Jurkat, Clone E6-1 (cell line): Measurements from ENCODE around the gene DDX20.

Experiments used
- DNase-seq: peaks from one replicate; pipeline ENCODE4 v3.0.0-alpha.2; 2011; ENCODE audit warnings: low read depth, low spot score
- H3K4me3 ChIP-seq: 2 replicates; pipeline ENCODE4 v1.5.1; 2011; ENCODE audit warnings: mild to moderate bottlenecking, low read length, control low read depth, moderate library complexity

Gene DDX20

DNA sequence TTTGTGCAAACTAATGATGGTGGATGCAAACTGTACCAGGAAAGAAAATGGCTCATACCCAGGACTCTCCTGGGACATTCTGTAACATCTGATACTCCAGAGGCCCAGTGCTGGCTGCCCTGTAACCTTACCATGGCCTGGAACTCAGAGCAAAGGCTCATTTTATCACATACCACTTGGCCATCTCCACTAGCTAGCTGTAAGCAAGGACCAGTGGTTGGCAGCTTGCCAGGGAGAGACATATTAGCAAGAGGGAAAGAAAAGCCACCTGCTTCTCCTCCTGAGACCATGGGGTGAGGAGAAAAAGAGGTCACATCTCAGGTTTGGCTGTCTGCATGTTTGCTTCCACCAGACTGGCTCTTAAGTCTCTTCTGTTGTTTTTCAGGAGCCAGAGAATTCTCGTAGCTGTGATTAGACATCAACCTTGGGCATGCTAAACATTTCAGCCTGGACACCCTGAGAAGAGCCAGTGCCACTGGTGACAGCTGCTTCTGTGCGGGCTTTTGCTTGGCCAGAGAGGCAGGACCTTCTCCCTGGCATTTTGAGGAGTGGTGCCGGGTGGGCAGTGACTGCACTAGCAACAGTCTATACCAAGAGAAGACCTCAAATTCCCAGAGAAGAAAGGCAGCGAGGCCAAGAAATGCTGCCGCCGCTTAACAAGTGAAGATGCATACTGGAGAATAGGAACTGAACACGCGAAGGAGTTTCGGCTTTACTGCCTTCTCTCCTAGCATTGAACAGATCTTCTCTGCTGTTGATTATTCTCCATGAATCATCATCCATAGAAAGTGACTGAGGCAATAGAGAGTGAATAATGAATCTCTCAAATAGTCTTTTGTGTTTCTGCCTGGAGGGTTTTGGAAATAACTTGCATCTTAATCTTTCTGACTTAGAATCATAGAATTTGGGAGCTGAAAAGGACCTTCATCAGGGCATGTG is 9.8 kb upstream of the DDX20 start:
- H3K4me3 ChIP-seq: no peak overlapping the region
- DNase-seq: no peak

DNA sequence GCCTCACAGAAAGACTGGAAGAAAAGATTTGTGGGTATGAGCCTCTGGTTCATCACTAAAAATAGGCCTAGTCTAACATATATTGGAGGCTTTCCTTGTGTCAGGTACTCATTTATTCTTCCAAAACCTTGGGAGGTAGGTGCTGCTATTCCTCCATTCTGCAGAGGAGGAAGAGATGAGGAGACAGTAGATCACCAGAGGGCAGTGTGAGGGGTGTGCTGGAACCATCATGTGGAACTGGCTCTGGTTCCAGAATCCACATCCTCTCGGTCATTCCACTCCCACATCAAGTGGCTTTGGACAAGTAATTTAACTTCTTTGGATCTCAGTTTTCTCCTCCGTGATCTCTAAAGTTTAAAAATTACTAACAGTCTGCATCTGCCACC is 9.1 kb upstream of the DDX20 start:
- H3K4me3 ChIP-seq: no peak overlapping the region
- no peak for DNase-seq

DNA sequence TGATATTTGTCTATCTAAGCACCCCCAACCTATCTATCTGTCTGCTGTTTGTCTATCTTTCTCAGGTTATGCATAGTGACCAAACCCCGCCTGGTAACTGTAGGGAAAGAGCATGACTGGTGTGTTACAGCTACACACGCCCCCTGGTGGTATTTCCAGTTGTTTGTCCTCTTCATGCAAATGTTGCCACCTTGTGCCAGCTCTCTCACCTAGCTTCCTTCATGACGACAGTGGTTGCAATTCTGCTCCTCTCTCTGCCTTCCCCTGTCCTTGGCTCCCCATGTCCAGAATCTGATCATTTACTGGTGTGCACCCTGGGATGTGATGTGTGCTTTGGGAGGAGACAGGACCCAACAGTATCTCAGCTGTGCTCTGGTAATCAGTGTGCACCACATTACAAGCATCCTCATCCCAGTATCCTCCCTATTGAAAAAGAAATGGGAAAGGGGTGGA is 8.4 kb upstream of the DDX20 start:
- no peak overlapping the region for H3K4me3 ChIP-seq
- peak; percentile 87 for DNase-seq

DNA sequence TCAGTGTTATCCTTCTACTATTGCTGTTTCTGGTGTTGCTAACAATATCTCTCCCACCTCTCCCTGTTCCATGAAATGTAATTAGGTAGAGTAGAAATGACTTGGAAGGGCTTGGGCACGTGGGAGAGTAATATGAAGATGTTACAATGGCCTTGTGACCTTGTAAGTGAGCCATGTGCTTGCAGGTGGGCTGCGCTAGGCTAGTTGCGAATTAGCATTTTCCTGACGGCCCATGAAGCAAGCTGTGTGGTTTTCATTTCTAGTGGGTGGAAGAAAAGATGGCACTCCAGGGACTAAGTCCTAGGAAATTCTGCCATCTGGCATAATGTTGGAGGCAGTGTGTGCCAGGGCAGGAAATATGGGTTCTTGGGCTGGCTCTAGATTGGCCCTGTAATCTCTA is 7.8 kb upstream of the DDX20 start:
- no peak for DNase-seq
- H3K4me3 ChIP-seq: no peak overlapping the region

DNA sequence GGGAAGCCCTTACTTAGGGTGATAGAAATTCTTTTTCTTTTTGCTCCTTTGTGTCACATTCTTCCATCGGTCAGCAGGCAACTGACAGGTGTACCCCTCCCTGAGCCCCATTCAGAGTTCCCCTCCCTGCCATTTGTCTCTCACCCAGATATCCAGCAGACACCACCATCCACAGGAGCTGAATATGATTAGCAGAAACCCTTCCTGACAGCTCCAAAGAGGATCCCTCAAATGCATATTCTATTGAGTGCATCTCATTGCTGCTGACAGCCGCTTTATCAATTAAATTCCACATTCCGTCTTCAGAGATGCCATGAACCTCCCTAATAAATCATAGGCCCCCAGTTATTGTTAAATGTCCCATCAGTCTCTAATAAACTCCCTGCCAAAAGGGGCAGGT is 6.1 kb upstream of the DDX20 start:
- no peak for DNase-seq
- H3K4me3 ChIP-seq: no peak overlapping the region

DNA sequence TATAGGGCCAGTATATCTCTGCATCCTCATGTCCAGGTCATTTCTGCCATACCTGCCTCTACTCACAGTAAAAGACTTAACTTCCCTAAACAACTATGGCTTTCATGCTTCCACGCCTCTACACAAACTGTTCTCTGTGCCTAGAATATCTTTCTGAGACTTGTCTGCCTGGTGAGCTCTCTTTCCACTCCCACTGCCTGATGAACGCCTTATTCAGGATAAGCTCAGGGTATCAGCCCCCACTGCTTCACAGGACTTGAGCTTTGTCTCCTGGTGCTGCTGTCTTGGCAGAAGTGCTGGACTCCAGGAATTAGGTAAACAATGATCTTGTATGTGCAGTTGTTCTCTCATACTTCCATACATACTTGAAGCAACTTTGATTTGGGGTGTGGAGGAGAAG is 4.8 kb upstream of the DDX20 start:
- no peak overlapping the region for H3K4me3 ChIP-seq
- no peak for DNase-seq

DNA sequence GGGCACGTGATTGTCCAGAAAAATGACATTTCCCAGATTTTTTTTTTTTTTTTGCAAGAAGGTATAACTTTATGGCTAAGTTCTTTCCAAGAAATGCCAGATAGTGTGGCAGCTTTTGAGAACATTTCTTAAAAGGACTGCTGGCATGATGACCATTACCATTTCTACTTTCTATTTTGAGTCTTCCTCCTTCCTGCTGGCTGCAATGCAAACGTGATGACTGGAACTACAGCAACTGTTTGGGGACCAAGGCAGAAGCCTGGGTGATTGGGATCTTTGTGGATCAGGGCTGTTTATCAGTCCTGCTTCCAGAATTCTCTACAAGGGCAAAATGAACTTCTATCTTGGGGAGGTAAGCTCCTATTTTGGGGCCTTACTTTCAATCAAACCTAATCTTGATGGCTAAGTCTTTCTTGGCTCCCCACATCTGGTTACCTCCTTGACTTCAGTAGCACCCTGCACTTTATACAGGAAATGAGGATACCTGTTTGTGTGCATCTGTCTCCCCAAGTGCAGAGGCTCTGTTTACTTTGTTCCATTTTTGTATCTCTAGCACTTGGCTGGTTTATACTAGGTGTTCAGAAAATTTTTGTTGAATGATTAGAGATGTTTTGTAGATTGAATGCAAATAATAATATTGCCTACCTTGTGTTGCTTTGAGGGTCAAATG is 3.7 kb upstream of the DDX20 start:
- DNase-seq: no peak

DNA sequence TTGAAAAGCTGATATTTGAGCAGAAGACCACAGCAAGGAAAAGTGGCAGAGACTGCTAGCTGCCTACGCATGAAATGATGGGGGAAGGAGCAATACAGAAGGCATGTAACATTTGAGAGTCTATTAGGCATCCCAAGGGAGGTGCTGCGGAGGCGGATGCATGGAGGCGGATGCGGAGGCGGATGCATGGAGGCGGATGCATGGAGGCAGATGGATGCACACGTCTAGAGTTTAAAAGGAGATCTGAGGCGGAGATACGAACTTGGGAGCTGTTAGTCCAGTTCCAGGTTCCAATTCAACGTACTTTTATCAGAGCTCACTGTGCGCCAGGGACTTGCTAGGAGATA is 744 bp upstream of the DDX20 start:
- DNase-seq: peak; percentile 12
- H3K4me3 ChIP-seq: peak overlapping the region; percentile 93

More for the DNA sequence above, 3.7 kb upstream of the DDX20 start:
- no peak overlapping the region for H3K4me3 ChIP-seq

DNA sequence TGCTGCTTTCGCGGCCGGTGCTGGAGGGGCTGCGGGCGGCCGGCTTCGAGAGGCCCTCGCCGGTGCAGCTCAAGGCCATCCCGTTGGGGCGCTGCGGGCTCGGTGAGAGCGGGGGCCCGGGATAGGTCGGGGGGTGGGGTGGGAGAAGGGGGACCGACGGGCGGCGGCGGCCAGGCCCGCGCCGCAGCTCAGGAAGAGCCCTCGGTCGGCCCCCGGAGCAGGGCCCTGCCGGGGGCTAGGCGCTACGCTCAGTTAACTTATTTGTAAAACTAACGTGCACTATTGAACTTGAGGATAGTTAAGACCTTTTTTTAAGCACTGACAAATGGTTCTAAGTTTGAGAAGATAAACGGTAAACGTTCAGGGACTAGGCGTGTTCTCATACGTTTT is 418 bp downstream of the DDX20 start:
- DNase-seq: no peak
- peak overlapping the region; percentile 93 for H3K4me3 ChIP-seq

DNA sequence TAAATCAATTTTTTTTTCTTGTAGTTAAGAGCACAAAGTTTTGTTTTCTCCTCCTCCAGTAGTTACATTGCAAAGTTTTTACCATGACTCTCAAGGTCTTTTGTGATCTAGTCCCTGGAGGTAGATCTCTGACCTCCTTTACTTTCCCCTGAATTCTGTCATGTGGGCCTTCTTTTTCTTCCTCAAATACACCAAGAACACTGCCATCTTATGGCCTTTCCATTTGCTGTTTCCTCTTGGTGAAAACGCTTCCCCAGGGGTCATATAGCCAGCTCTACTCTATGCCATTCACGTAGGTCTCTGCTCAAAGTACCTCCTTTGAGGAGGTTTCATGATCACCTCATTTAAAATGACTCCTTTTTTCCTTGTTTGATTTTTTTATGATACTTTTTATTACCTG is 2.7 kb downstream of the DDX20 start:
- no peak for DNase-seq
- no peak overlapping the region for H3K4me3 ChIP-seq

DNA sequence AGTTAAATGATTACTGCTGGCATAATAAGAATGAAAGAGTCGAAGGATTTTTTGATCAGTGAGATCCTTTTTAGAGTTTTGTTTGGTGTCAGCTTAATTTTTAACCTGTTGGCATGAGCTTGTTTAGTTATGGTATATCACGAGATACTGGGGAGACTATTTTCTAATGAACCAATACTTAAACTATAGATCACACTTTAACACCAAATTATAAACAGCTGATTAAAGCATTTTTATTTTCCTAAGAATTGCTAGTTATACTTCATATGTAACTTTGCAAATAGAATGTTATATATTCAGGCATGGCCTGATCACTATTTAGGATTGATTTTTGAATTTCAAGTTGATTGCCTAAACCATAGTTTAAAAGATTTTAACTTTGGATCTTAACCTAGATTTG is 6.0 kb downstream of the DDX20 start:
- no peak for DNase-seq
- H3K4me3 ChIP-seq: no peak overlapping the region

DNA sequence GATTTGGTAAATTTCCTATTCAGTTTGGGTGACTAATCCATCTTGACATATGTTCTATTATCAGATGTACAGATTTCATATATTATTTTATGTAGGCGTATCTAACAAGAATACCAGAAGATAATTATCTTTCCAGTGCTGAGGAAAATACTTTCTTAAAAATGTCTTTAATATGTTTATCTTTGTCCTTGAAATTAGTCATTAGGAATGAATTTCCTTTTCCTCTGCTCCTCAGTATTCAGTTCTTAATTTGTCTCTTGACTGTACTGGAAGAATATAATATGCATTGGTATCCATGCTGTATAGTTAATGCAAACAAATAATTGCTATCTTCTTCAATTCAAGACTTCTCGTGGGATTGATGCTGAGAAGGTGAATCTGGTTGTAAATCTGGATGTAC is 6.6 kb downstream of the DDX20 start:
- no peak for DNase-seq
- no peak overlapping the region for H3K4me3 ChIP-seq

DNA sequence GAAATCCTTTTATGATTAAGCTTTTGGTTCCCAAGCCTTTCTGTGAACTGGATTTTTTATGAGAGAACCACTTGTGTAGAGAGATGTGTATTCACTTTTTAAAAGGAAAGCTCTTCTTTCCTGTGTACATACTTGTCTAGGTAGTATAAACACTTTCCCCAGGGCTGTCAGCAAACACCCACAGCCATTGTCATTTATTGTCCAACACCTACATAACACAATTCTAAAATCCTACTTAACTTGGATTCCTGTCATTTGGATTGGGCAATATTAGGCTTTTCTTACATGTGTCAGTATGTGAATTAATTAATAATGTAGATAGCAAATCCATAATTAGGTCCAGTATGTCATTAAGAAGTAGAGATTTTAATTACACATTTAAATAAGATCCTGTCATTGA is 12.3 kb downstream of the DDX20 start:
- no peak for DNase-seq
- no peak overlapping the region for H3K4me3 ChIP-seq

DNA sequence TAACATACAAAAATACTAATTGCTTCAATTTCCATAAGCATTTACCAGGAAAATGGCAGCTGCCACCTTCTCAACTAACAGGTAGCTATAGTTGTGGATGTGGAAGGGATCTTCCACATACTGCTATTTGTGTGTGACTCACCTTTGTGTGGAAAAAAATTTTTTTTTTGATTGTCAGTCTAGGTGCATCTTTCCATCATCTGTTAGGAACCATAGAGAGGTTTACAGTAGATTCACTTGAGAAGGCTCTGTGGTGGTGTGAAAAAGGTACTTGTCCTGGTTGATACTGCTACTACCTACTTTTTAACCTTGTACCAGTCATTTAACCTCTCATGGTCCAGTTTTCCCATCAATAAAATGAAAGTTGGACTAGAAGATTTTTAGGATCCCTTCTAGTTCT is 12.9 kb downstream of the DDX20 start:
- H3K4me3 ChIP-seq: no peak overlapping the region
- no peak for DNase-seq

DNA sequence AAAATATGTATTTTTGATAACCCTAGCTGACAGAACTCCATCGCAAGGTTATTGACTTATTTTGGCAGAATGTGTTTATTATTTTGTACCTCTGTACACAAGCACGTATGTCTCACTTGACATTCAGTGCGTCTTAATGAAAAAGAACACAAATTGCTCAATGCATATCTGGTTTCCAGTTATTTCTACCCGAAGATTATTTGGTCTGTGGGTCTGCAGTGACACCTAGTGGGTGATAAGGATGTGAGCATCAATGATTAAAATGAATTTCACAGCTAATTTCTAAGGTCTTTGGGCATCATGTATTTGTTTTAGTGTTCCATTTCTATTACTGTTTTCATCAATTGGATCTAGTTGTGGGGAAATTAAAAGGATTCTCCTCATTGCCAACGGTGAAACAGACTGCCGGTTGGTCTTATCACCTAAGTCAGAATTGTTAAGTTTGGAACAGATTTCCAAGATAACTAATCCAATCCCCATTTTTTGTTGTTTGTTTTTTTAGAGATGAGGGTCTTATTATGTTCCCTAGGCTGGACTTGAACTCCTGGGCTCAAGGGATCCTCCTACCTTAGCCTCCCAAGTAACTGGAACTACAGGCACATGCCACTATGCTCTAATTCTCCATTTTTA is 13.9 kb downstream of the DDX20 start:
- DNase-seq: peak; percentile 56
- H3K4me3 ChIP-seq: no peak overlapping the region

DNA sequence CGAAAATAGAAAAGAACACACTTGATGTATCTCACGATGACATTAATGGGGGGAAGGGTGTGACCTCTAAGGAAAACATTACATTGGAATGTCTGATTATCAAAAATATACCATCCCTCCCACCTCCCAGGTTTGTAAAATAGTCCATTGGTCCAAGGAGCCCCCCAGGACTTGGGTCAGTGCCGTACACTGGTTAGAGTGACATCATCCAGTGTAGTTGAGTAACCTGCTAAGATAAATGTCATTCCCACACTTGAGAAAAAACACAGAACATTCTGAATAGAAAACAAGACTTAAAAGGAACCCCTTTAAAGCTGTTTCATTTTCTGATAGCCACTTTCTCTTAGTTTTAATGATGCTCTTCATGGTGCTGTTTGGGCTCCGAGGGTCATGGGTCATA is 15.2 kb downstream of the DDX20 start:
- no peak overlapping the region for H3K4me3 ChIP-seq
- DNase-seq: no peak

DNA sequence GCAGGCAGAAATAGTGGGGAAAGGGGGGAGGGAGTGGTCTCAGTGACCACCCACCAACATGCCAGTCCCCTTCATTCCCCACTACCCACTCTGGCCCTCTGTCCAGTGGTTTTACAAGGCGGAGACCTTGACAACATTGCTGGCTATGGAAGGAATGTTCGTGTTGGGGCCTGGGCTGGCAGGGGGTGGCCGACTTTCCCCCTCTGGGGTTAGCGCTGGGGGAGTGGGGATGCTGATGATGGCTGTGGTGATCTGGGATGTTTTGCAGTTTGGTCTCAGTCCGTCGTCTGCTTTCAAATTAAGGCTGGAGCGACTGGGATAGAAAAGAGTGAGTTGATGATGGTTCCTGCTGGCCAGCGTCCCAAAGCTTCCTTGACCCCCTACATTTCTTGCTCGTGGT is 20.3 kb downstream of the DDX20 start:
- no peak for DNase-seq

DNA sequence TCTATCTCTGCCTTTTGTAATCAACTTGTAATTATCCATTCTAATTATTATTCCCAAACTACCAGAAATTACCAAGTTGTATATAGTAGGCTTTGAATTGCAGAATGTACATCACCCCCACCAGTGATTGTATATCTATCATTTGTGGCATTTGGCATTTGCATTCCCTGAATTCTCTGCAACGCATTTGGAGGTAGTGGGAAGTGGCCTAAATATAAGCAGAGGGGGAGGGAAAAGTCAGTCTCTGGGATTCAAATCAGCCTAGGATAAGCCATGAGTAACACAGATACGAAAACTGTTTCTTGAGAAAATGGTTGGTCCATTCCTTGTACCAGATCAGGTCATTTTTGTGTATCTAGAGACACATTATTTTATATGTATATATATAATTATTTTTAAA is 20.7 kb downstream of the DDX20 start:
- no peak for DNase-seq
- H3K4me3 ChIP-seq: no peak overlapping the region

More for the DNA sequence above, 20.3 kb downstream of the DDX20 start:
- no peak overlapping the region for H3K4me3 ChIP-seq

DNA sequence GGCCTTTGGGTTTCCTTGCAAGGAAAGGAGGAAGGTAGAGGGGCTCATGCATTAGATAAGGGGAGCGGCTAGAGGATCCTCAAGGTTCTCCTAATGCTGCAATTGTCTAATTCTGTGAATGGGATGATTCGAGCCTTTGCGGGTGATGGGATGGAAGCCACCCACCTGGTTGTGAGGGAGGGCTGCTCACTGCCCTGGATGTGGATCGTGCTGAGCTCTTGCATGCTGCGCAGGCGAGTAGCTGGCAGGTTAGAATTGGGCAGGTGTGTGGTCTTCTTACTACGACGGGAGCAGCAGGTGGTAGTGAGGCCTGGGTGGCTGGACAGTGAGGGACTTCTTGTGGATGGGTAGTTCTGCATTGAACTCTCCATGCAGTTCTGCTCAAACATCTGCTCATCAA is 21.2 kb downstream of the DDX20 start:
- DNase-seq: no peak
- H3K4me3 ChIP-seq: no peak overlapping the region

DNA sequence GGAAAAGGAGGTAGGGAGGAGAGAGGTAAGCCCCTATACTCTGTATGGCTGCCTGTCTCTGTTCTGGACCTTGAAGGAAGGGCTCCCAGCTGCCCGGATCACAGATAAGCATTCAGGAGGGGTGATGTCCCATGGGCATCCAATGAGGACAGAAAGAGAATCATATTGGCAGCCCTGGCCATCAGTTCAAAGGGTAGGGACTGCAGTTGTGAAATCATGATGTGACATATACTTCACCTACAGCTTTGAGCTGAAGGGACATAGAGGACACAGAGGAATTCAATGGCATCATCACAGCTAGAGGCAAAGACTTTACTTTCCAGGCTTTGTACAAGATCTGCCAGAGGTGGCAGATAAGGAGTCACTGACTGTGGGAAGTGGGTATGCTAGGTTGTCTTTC is 21.6 kb downstream of the DDX20 start:
- H3K4me3 ChIP-seq: no peak overlapping the region
- no peak for DNase-seq
